Measurements from ENCODE around the gene BABAM2. TPM values are rescaled to one million over a fixed set of nuclear protein-coding genes. Genes with fewer than 3 reads are reported as not detected.

BABAM2 gene
- total and polyA plus RNA-seq, 9 of the 15 experiments (the other 6 are each of a cell fraction or from before 2014, with no cell fraction given): 10.9 to 37.4 (median 25.6) TPM

DNA sequence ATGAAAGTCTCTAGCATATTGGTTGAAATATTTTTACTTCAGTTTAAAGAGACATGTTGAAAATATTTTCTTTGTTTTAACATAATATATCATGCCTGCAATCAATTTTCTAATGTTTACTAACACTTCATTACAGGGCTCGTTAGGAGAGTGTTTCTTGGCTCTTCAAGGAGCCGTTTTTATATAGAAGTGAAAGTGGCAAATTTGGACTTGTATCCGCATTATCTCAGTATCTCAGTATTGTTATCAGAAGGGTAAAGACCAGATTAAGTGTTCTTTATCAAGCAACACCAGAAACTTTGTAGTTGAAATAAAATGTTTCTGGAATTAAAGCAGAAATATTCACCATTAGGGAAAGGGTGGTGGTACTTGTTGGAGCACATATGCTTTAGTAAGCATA, 97.8 kb downstream of the BABAM2 start:
- Histone ChIP-seq H3K79me2 (ENCODE audit: control insufficient read depth, insufficient read depth, low read length) (no peaks in the 10 kb centered on the region), H2AFZ (ENCODE audit: low read depth, low read length) (no peak overlapping the region), H3K9me1 (ENCODE audit: control insufficient read depth, insufficient read depth, low read length) (no peaks in the 10 kb centered on the region), H3K27me3 (ENCODE audit: control insufficient read depth in 2 of 2, insufficient read depth in 2 of 2, low read length in 2 of 2) (no peaks in the 10 kb centered on the region), H3K9ac (ENCODE audit: insufficient read depth in 1 of 2, low read depth in 2 of 2, low read length in 2 of 2) (no peak overlapping the region), H3K4me3 (no peak overlapping the region), H3K4me2 (ENCODE audit: insufficient read depth, low read length) (no peak overlapping the region), H3K36me3 (ENCODE audit: control insufficient read depth, insufficient read depth, low read length) (no peaks in the 10 kb centered on the region), H3K4me1 (replicated peaks in 1 of 2; ENCODE audit: control insufficient read depth in 2 of 2, insufficient read depth in 2 of 2, low read length in 2 of 2) (no peaks in the 10 kb centered on the region; a peak in 1 of 5 replicates), H4K20me1 (replicated peaks; ENCODE audit: control insufficient read depth, insufficient read depth, low read length) (no peaks in the 10 kb centered on the region), H3K9me3 (replicated peaks; ENCODE audit: control insufficient read depth, insufficient read depth, low read depth, low read length) (no peaks in the 10 kb centered on the region), H3K27ac (ENCODE audit: extremely low read depth, low read depth, low read length) (no peak overlapping the region)
- in situ Hi-C loops (cut with MboI): no loop called here
- POLR2A ChIA-PET: no interaction called here
- intact Hi-C loops (cut with micrococcal nuclease): no loop called here
- WGBS (ENCODE audit: insufficient coverage, low coverage, missing lambda C conversion rate): 5% methylated on average over 3 of the region's 3 CpGs
- ATAC-seq (no peak), FAIRE-seq (no peak), DNase-seq (ENCODE audit: extremely low read depth in 1 of 4, low spot score in 3 of 4) (no peak)
- CTCF ChIA-PET (ENCODE audit: low intra/inter-chr PET ratio): no interaction called here
- BruUV-seq (replicated peaks): no TSS peak
- TF ChIP-seq TRIM28 (IDR thresholded peaks at IDR 0.05): no peak
- TF ChIP-seq XRCC5 (IDR thresholded peaks at IDR 0.05; ENCODE audit: low read depth, low read length): no peak
- TF ChIP-seq, protein P1, sequence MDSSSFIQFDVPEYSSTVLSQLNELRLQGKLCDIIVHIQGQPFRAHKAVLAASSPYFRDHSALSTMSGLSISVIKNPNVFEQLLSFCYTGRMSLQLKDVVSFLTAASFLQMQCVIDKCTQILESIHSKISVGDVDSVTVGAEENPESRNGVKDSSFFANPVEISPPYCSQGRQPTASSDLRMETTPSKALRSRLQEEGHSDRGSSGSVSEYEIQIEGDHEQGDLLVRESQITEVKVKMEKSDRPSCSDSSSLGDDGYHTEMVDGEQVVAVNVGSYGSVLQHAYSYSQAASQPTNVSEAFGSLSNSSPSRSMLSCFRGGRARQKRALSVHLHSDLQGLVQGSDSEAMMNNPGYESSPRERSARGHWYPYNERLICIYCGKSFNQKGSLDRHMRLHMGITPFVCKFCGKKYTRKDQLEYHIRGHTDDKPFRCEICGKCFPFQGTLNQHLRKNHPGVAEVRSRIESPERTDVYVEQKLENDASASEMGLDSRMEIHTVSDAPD (CRISPR knock-in tag; IDR thresholded peaks at IDR 0.05): no peak
- TF ChIP-seq, protein P2, sequence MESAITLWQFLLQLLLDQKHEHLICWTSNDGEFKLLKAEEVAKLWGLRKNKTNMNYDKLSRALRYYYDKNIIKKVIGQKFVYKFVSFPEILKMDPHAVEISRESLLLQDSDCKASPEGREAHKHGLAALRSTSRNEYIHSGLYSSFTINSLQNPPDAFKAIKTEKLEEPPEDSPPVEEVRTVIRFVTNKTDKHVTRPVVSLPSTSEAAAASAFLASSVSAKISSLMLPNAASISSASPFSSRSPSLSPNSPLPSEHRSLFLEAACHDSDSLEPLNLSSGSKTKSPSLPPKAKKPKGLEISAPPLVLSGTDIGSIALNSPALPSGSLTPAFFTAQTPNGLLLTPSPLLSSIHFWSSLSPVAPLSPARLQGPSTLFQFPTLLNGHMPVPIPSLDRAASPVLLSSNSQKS (CRISPR knock-in tag; IDR thresholded peaks at IDR 0.05): no peak
- TF ChIP-seq, protein P3, sequence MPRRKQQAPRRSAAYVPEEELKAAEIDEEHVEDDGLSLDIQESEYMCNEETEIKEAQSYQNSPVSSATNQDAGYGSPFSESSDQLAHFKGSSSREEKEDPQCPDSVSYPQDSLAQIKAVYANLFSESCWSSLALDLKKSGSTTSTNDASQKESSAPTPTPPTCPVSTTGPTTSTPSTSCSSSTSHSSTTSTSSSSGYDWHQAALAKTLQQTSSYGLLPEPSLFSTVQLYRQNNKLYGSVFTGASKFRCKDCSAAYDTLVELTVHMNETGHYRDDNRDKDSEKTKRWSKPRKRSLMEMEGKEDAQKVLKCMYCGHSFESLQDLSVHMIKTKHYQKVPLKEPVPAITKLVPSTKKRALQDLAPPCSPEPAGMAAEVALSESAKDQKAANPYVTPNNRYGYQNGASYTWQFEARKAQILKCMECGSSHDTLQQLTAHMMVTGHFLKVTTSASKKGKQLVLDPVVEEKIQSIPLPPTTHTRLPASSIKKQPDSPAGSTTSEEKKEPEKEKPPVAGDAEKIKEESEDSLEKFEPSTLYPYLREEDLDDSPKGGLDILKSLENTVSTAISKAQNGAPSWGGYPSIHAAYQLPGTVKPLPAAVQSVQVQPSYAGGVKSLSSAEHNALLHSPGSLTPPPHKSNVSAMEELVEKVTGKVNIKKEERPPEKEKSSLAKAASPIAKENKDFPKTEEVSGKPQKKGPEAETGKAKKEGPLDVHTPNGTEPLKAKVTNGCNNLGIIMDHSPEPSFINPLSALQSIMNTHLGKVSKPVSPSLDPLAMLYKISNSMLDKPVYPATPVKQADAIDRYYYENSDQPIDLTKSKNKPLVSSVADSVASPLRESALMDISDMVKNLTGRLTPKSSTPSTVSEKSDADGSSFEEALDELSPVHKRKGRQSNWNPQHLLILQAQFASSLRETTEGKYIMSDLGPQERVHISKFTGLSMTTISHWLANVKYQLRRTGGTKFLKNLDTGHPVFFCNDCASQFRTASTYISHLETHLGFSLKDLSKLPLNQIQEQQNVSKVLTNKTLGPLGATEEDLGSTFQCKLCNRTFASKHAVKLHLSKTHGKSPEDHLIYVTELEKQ (CRISPR knock-in tag; IDR thresholded peaks at IDR 0.05): no peak
- no peak for TF ChIP-seq KHSRP (IDR thresholded peaks at IDR 0.05)
- no peak for TF ChIP-seq ZFP36 (IDR thresholded peaks at IDR 0.05; ENCODE audit: low read depth, low read length, partially characterized antibody)
- no peak for TF ChIP-seq ZNF146 (CRISPR knock-in tag; IDR thresholded peaks at IDR 0.05; ENCODE audit: unreplicated experiment)
- TF ChIP-seq, protein P4, sequence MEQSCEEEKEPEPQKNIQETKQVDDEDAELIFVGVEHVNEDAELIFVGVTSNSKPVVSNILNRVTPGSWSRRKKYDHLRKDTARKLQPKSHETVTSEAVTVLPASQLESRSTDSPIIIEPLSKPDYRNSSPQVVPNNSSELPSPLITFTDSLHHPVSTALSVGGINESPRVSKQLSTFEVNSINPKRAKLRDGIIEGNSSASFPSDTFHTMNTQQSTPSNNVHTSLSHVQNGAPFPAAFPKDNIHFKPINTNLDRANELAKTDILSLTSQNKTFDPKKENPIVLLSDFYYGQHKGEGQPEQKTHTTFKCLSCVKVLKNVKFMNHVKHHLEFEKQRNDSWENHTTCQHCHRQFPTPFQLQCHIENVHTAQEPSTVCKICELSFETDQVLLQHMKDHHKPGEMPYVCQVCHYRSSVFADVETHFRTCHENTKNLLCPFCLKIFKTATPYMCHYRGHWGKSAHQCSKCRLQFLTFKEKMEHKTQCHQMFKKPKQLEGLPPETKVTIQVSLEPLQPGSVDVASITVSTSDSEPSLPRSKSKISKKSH (CRISPR knock-in tag; IDR thresholded peaks at IDR 0.05): no peak
- no peak for TF ChIP-seq ZNF232 (CRISPR knock-in tag; IDR thresholded peaks at IDR 0.05)
- TF ChIP-seq, protein P5, sequence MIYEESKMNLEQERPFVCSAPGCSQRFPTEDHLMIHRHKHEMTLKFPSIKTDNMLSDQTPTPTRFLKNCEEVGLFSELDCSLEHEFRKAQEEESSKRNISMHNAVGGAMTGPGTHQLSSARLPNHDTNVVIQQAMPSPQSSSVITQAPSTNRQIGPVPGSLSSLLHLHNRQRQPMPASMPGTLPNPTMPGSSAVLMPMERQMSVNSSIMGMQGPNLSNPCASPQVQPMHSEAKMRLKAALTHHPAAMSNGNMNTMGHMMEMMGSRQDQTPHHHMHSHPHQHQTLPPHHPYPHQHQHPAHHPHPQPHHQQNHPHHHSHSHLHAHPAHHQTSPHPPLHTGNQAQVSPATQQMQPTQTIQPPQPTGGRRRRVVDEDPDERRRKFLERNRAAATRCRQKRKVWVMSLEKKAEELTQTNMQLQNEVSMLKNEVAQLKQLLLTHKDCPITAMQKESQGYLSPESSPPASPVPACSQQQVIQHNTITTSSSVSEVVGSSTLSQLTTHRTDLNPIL (CRISPR knock-in tag; IDR thresholded peaks at IDR 0.05): no peak
- TF ChIP-seq ZNF212 (CRISPR knock-in tag; IDR thresholded peaks at IDR 0.05): no peak
- no peak for TF ChIP-seq EGR1 (conservative IDR thresholded peaks at IDR 0.05)
- TF ChIP-seq, protein P6, sequence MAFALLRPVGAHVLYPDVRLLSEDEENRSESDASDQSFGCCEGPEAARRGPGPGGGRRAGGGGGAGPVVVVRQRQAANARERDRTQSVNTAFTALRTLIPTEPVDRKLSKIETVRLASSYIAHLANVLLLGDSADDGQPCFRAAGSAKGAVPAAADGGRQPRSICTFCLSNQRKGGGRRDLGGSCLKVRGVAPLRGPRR (CRISPR knock-in tag; IDR thresholded peaks at IDR 0.05): no peak
- TF ChIP-seq CAMTA2 (CRISPR knock-in tag; conservative IDR thresholded peaks at IDR 0.05): no peak
